HG03039 (cell line): ENCODE measurements around the gene ERBIN.
"Not testable (repeated sequence)": the region's sequence is repeated elsewhere in the genome, so short reads cannot be mapped to it uniquely, and the experiment has no call there.

ENCODE experiments used
- ATAC-seq: cut with Tn5 transposase; IDR thresholded peaks from one replicate; pipeline ENCODE4 v1.9.1; 2021; ENCODE audit warnings: mild to moderate bottlenecking, moderate library complexity; ENCODE audit not compliant: unreplicated experiment

ERBIN gene

GRCh38 chr5:65955746-65956145 is 29.4 kb downstream of the ERBIN start:
- no peak for ATAC-seq

GRCh38 chr5:65957703-65958102 is 31.3 kb downstream of the ERBIN start:
- ATAC-seq, result not testable (repeated sequence)

- ATAC-seq, result peak; percentile 94
Measured at GRCh38 chr5:65961633-65962032, 35.3 kb downstream of the ERBIN start.

- no peak for ATAC-seq
Measured at GRCh38 chr5:65967288-65968066, 41.1 kb downstream of the ERBIN start.

GRCh38 chr5:65969539-65970393 is 43.4 kb downstream of the ERBIN start:
- no peak for ATAC-seq

GRCh38 chr5:65970481-65971367 is 44.3 kb downstream of the ERBIN start:
- no peak for ATAC-seq

- ATAC-seq, result no peak
Measured at GRCh38 chr5:65971643-65972042, 45.3 kb downstream of the ERBIN start.

GRCh38 chr5:65972896-65973295 is 46.5 kb downstream of the ERBIN start:
- ATAC-seq, result not testable (repeated sequence)

GRCh38 chr5:65978251-65978650 is 51.9 kb downstream of the ERBIN start:
- ATAC-seq, result no peak

- ATAC-seq, result no peak
Measured at GRCh38 chr5:65981548-65981947, 55.2 kb downstream of the ERBIN start.

- ATAC-seq, result no peak
Measured at GRCh38 chr5:65981969-65982619, 55.7 kb downstream of the ERBIN start.

GRCh38 chr5:65982635-65983034 is 56.3 kb downstream of the ERBIN start:
- ATAC-seq, result no peak

- no peak for ATAC-seq
Measured at GRCh38 chr5:65984098-65984885, 57.9 kb downstream of the ERBIN start.

GRCh38 chr5:65986050-65986451 is 59.7 kb downstream of the ERBIN start:
- ATAC-seq, result no peak

GRCh38 chr5:65986796-65987195 is 60.4 kb downstream of the ERBIN start:
- no peak for ATAC-seq

- ATAC-seq, result no peak
Measured at GRCh38 chr5:65987982-65988381, 61.6 kb downstream of the ERBIN start.

GRCh38 chr5:65989158-65989557 is 62.8 kb downstream of the ERBIN start:
- ATAC-seq, result no peak

- no peak for ATAC-seq
Measured at GRCh38 chr5:65992630-65993029, 66.3 kb downstream of the ERBIN start.

GRCh38 chr5:65994117-65994786 is 67.9 kb downstream of the ERBIN start:
- no peak for ATAC-seq
